ENCODE data around the gene ZNF207. TPM values are rescaled to one million over a fixed set of nuclear protein-coding genes. Genes with fewer than 3 reads are reported as not detected.
"Not testable (repeated sequence)": the region's sequence is repeated elsewhere in the genome, so short reads cannot be mapped to it uniquely, and the experiment has no call there.

ZNF207 gene
- total and polyA plus RNA-seq, 9 of the 15 experiments (the other 6 are each of a cell fraction or from before 2014, with no cell fraction given) = 123 to 370 (median 250) TPM

- no peak for FAIRE-seq
- CTCF ChIA-PET (ENCODE audit: low intra/inter-chr PET ratio) = no interaction called here
- POLR2A ChIA-PET = interaction anchor here (0.6 to 0.9 kb wide), 3 partner anchors 9 to 20 kb away, joined by 3 to 5 read pairs (median 3); no protein-coding TSS in a partner anchor
- peaks cover 24 to 30% of the 10 kb centered on the region in 2 experiments for H3K27me3 ChIP-seq (ENCODE audit: control insufficient read depth in 2 of 2, insufficient read depth in 2 of 2, low read length in 2 of 2)
- intact Hi-C loops (cut with micrococcal nuclease) (no loop called here), in situ Hi-C loops (cut with MboI) (loop anchor here (5.0 kb wide), 1 partner anchor 68 kb away; no protein-coding TSS in a partner anchor)
- 16% methylated on average over 8 of the region's 8 CpGs for WGBS (ENCODE audit: insufficient coverage, low coverage, missing lambda C conversion rate)
- no peaks in the 10 kb centered on the region; a peak in 2 of 5 replicates for H3K4me1 ChIP-seq (replicated peaks in 1 of 2; ENCODE audit: control insufficient read depth in 2 of 2, insufficient read depth in 2 of 2, low read length in 2 of 2)
- H2AFZ ChIP-seq (ENCODE audit: low read depth, low read length) = no peak overlapping the region
- no peak overlapping the region for H3K9ac ChIP-seq (ENCODE audit: insufficient read depth in 1 of 2, low read depth in 2 of 2, low read length in 2 of 2)
- no peak for DNase-seq (ENCODE audit: extremely low read depth in 1 of 4, low spot score in 3 of 4)
- H4K20me1 ChIP-seq (replicated peaks; ENCODE audit: control insufficient read depth, insufficient read depth, low read length) = no peaks in the 10 kb centered on the region
- H3K79me2 ChIP-seq (ENCODE audit: control insufficient read depth, insufficient read depth, low read length) = no peaks in the 10 kb centered on the region
- ATAC-seq = no peak
- no TSS peak for BruUV-seq (replicated peaks)
- H3K27ac ChIP-seq (ENCODE audit: extremely low read depth, low read depth, low read length) = no peak overlapping the region
- H3K9me3 ChIP-seq (replicated peaks; ENCODE audit: control insufficient read depth, insufficient read depth, low read depth, low read length) = no peaks in the 10 kb centered on the region
- no peaks in the 10 kb centered on the region for H3K9me1 ChIP-seq (ENCODE audit: control insufficient read depth, insufficient read depth, low read length)
- TF ChIP-seq ZNF354B (CRISPR knock-in tag; IDR thresholded peaks at IDR 0.05) = no peak
- TF ChIP-seq TRIM24 (IDR thresholded peaks at IDR 0.05) = no peak
- TF ChIP-seq, protein P1, sequence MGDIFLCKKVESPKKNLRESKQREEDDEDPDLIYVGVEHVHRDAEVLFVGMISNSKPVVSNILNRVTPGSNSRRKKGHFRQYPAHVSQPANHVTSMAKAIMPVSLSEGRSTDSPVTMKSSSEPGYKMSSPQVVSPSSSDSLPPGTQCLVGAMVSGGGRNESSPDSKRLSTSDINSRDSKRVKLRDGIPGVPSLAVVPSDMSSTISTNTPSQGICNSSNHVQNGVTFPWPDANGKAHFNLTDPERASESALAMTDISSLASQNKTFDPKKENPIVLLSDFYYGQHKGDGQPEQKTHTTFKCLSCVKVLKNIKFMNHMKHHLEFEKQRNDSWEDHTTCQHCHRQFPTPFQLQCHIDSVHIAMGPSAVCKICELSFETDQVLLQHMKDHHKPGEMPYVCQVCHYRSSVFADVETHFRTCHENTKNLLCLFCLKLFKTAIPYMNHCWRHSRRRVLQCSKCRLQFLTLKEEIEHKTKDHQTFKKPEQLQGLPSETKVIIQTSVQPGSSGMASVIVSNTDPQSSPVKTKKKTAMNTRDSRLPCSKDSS (IDR thresholded peaks at IDR 0.05; ENCODE audit: low read depth, partially characterized antibody) = no peak
- no peak for TF ChIP-seq SPI1 (IDR thresholded peaks at IDR 0.05; ENCODE audit: borderline replicate concordance, low read depth, low read length)
- no peak for TF ChIP-seq NR2C1 (IDR thresholded peaks at IDR 0.05)
- TF ChIP-seq NR2C1 (tag; IDR thresholded peaks at IDR 0.05) = no peak
- TF ChIP-seq ZNF239 (CRISPR knock-in tag; IDR thresholded peaks at IDR 0.05) = no peak
- no peak for TF ChIP-seq DACH1 (IDR thresholded peaks at IDR 0.05; ENCODE audit: partially characterized antibody)
- no peak for TF ChIP-seq ZFPM2 (CRISPR knock-in tag; IDR thresholded peaks at IDR 0.05)
- TF ChIP-seq, protein P2, sequence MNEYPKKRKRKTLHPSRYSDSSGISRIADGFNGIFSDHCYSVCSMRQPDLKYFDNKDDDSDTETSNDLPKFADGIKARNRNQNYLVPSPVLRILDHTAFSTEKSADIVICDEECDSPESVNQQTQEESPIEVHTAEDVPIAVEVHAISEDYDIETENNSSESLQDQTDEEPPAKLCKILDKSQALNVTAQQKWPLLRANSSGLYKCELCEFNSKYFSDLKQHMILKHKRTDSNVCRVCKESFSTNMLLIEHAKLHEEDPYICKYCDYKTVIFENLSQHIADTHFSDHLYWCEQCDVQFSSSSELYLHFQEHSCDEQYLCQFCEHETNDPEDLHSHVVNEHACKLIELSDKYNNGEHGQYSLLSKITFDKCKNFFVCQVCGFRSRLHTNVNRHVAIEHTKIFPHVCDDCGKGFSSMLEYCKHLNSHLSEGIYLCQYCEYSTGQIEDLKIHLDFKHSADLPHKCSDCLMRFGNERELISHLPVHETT (CRISPR knock-in tag; conservative IDR thresholded peaks at IDR 0.05 in 1 of 2, IDR thresholded peaks at IDR 0.05 in 1 of 2) = no peak
- TF ChIP-seq CHD2 (IDR thresholded peaks at IDR 0.05; ENCODE audit: low read depth, low read length) = no peak
- H3K36me3 ChIP-seq (ENCODE audit: control insufficient read depth, insufficient read depth, low read length) = no peaks in the 10 kb centered on the region
- no peak overlapping the region for H3K4me2 ChIP-seq (ENCODE audit: insufficient read depth, low read length)
- H3K4me3 ChIP-seq = no peak overlapping the region
These were observed 34.8 kb upstream of the ZNF207 start for GRCh38 chr17:32315171-32315570.

DNA sequence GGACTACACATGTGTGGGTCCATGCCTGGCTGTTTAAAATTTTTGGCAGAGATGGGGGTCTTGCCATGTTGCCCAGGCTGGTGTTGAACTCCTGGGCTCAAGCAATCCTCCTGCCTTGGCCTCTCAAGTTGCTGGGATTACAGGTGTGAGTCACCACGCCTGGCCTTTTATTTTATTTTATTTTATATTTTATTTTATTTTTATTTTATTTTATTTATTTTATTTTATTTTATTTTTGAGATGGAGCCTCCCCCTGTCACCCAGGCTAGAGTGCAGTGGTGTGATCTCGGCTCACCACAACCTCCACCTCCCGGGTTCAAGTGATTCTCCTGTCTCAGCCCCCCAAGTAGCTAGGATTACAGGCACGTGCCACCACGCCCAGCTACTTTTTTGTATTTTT is 33.3 kb upstream of the ZNF207 start:
- not testable (repeated sequence) for ATAC-seq
- POLR2A ChIA-PET = interaction anchor here (0.6 to 1.5 kb wide), 4 partner anchors 16 to 1222 kb away, joined by 3 read pairs; partner anchors contain the start of gene NF1
- WGBS (ENCODE audit: insufficient coverage, low coverage, missing lambda C conversion rate) = 18% methylated on average over 5 of the region's 5 CpGs

More for the DNA sequence above, 33.3 kb upstream of the ZNF207 start:
- H3K27ac ChIP-seq (ENCODE audit: extremely low read depth, low read depth, low read length); H3K9me3 ChIP-seq (replicated peaks; ENCODE audit: control insufficient read depth, insufficient read depth, low read depth, low read length); H3K9ac ChIP-seq (ENCODE audit: insufficient read depth in 1 of 2, low read depth in 2 of 2, low read length in 2 of 2); H3K9me1 ChIP-seq (ENCODE audit: control insufficient read depth, insufficient read depth, low read length); H3K4me1 ChIP-seq (replicated peaks in 1 of 2; ENCODE audit: control insufficient read depth in 2 of 2, insufficient read depth in 2 of 2, low read length in 2 of 2); FAIRE-seq; H3K4me2 ChIP-seq (ENCODE audit: insufficient read depth, low read length); H3K36me3 ChIP-seq (ENCODE audit: control insufficient read depth, insufficient read depth, low read length); H3K4me3 ChIP-seq; H3K79me2 ChIP-seq (ENCODE audit: control insufficient read depth, insufficient read depth, low read length); H2AFZ ChIP-seq (ENCODE audit: low read depth, low read length); H4K20me1 ChIP-seq (replicated peaks; ENCODE audit: control insufficient read depth, insufficient read depth, low read length); CTCF ChIA-PET (ENCODE audit: low intra/inter-chr PET ratio); intact Hi-C loops (cut with micrococcal nuclease); BruUV-seq (replicated peaks); DNase-seq (ENCODE audit: extremely low read depth in 1 of 4, low spot score in 3 of 4): not testable (repeated sequence)
- peaks cover 24 to 25% of the 10 kb centered on the region in 2 experiments for H3K27me3 ChIP-seq (ENCODE audit: control insufficient read depth in 2 of 2, insufficient read depth in 2 of 2, low read length in 2 of 2)
- in situ Hi-C loops (cut with MboI) = loop anchor here (5.0 kb wide), 1 partner anchor 69 kb away; no protein-coding TSS in a partner anchor
